NB4 (cell line): Measurements from ENCODE around the gene CD74.

ENCODE experiments used
- DNase-seq: peaks from one replicate; pipeline ENCODE4 v3.0.0; 2010; ENCODE audit warnings: low read depth
- H3K4me3 ChIP-seq: one replicate; pipeline ENCODE4 v1.5.1; 2011; ENCODE audit warnings: mild to moderate bottlenecking, low read depth, low read length, moderate library complexity
- CTCF ChIP-seq: IDR thresholded peaks from one replicate; pipeline ENCODE4 v1.5.1; 2012; ENCODE audit warnings: low read depth, low read length
- MAX ChIP-seq: IDR thresholded peaks from 2 replicates; pipeline ENCODE4 v1.6.1; 2011; ENCODE audit warnings: low read depth, low read length
- MYC ChIP-seq: IDR thresholded peaks from 2 replicates; pipeline ENCODE4 v1.6.1; 2011; ENCODE audit warnings: low read depth, low read length
- POLR2A ChIP-seq: IDR thresholded peaks from 2 replicates; pipeline ENCODE4 v1.6.1; 2011; ENCODE audit warnings: mild to moderate bottlenecking; ENCODE audit not compliant: insufficient read length; ENCODE audit errors: extremely low read depth

CD74 gene

GRCh38 chr5:150355791-150356190 lies 56.9 kb downstream of the CD74 start:
- no peak overlapping the region for H3K4me3 ChIP-seq
- TF ChIP-seq CTCF = no peak
- no peak for DNase-seq

- TF ChIP-seq CTCF = no peak
- TF ChIP-seq POLR2A = no peak
- no peak for TF ChIP-seq MYC
- no peak for TF ChIP-seq MAX
- DNase-seq = no peak
- no peak overlapping the region for H3K4me3 ChIP-seq
Measured at GRCh38 chr5:150353032-150353675, 59.6 kb downstream of the CD74 start.

- no peak overlapping the region for H3K4me3 ChIP-seq
- TF ChIP-seq POLR2A (no peak), MYC (no peak), CTCF (no peak), MAX (no peak)
- no peak for DNase-seq
Measured at GRCh38 chr5:150352244-150353031, 60.3 kb downstream of the CD74 start.
